ENCODE results near the gene SMIM35.

DNA sequence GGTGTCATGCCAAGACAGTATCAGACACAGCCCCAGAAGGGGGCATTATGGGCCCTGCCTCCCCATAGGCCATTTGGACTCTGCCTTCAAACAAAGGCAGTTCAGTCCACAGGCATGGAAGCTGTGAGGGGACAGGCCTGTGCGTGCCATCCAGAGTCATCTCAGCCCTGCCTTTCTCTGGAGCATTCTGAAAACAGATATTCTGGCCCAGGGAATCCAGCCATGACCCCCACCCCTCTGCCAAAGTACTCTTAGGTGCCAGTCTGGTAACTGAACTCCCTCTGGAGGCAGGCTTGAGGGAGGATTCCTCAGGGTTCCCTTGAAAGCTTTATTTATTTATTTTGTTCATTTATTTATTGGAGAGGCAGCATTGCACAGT, 85.9 kb downstream of the SMIM35 start:
- TF ChIP-seq POLR2AphosphoS5 (IDR thresholded peaks at IDR 0.05) (no peak), POLR2A (IDR thresholded peaks at IDR 0.05) (peak in 1 of 4 donors; percentile 26)
- TF ChIP-seq, protein P1, sequence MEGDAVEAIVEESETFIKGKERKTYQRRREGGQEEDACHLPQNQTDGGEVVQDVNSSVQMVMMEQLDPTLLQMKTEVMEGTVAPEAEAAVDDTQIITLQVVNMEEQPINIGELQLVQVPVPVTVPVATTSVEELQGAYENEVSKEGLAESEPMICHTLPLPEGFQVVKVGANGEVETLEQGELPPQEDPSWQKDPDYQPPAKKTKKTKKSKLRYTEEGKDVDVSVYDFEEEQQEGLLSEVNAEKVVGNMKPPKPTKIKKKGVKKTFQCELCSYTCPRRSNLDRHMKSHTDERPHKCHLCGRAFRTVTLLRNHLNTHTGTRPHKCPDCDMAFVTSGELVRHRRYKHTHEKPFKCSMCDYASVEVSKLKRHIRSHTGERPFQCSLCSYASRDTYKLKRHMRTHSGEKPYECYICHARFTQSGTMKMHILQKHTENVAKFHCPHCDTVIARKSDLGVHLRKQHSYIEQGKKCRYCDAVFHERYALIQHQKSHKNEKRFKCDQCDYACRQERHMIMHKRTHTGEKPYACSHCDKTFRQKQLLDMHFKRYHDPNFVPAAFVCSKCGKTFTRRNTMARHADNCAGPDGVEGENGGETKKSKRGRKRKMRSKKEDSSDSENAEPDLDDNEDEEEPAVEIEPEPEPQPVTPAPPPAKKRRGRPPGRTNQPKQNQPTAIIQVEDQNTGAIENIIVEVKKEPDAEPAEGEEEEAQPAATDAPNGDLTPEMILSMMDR (IDR thresholded peaks at IDR 0.05) = no peak

Data from upper lobe of left lung (tissue), 4 donors.